ENCODE data around the gene MICAL3.

Gene MICAL3

DNA sequence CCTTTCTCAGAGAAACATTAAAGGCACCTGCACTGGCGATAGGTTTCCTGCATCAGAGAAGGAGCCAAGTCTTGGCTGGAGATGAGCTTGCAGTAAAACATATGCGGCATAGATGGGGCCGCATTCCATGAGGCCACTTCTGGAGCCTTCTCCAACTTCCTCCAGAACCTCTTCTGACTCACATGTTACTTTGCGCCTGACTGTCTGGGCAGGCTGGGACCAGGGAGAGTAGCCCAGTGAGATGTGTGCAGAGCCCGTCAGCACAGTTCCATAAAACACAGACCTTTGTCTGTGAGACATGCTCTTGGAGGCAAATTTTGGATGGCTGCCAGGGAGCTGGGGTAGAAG lies 194.7 kb downstream of the MICAL3 start:
- H3K4me3 ChIP-seq (ENCODE audit: low read depth, low read length) = no peak overlapping the region
- TF ChIP-seq, protein P1, sequence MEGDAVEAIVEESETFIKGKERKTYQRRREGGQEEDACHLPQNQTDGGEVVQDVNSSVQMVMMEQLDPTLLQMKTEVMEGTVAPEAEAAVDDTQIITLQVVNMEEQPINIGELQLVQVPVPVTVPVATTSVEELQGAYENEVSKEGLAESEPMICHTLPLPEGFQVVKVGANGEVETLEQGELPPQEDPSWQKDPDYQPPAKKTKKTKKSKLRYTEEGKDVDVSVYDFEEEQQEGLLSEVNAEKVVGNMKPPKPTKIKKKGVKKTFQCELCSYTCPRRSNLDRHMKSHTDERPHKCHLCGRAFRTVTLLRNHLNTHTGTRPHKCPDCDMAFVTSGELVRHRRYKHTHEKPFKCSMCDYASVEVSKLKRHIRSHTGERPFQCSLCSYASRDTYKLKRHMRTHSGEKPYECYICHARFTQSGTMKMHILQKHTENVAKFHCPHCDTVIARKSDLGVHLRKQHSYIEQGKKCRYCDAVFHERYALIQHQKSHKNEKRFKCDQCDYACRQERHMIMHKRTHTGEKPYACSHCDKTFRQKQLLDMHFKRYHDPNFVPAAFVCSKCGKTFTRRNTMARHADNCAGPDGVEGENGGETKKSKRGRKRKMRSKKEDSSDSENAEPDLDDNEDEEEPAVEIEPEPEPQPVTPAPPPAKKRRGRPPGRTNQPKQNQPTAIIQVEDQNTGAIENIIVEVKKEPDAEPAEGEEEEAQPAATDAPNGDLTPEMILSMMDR (IDR thresholded peaks at IDR 0.05; ENCODE audit: control insufficient read depth, extremely low read depth, insufficient read depth) = no peak
- DNase-seq (ENCODE audit: low read depth) = no peak

DNA sequence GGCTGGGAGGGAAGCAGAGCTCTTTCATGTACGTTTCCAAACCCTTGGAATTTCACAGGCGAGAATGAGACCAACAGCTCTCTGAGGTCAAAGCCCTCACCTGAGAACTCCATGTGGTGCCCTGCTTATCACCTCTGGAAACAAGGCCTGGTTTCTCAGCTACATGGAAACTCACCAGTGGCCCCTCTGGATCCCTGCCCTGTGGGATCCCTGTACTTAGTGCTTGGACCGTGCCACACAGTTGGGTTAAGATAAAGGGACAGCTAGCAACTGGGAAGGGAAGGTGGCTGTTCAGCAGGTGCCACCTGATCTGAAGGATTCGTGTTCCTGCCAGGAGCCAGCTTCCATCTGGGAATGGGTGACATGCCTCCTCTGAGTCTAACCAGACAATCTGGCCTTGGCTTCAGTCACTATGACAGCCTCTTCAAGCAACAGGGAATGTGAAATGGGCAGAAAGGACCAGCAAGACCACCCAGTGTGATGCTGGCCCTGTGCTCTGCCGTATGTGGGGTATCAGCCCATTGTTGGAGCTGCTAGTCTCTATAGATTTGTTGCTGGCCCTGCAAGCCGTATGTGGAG lies 195.8 kb downstream of the MICAL3 start:
- DNase-seq (ENCODE audit: low read depth) = no peak
- no peak overlapping the region for H3K4me3 ChIP-seq (ENCODE audit: low read depth, low read length)
- TF ChIP-seq, protein P1 (IDR thresholded peaks at IDR 0.05; ENCODE audit: control insufficient read depth, extremely low read depth, insufficient read depth) = no peak

DNA sequence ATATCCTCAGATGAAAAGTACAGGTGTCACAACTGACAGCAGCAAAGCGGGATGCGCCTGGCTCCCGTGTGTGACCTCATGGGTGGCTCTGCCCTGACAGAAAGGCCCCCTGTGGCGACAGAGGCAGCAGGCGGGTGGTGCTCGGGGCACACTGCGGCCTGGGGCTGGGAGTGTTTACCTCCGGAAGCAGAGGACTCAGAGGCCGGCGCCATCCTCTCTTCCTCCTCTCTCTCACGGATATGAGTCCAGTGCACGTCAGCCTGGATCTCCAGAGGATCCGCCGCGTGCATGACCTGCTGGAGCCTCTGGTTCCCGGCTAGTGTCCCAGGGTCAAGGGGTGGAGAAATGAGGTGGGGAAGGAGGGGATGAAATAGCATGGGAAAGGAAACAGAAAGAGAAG lies 196.9 kb downstream of the MICAL3 start:
- no peak for DNase-seq (ENCODE audit: low read depth)
- TF ChIP-seq, protein P1 (IDR thresholded peaks at IDR 0.05; ENCODE audit: control insufficient read depth, extremely low read depth, insufficient read depth) = no peak

DNA sequence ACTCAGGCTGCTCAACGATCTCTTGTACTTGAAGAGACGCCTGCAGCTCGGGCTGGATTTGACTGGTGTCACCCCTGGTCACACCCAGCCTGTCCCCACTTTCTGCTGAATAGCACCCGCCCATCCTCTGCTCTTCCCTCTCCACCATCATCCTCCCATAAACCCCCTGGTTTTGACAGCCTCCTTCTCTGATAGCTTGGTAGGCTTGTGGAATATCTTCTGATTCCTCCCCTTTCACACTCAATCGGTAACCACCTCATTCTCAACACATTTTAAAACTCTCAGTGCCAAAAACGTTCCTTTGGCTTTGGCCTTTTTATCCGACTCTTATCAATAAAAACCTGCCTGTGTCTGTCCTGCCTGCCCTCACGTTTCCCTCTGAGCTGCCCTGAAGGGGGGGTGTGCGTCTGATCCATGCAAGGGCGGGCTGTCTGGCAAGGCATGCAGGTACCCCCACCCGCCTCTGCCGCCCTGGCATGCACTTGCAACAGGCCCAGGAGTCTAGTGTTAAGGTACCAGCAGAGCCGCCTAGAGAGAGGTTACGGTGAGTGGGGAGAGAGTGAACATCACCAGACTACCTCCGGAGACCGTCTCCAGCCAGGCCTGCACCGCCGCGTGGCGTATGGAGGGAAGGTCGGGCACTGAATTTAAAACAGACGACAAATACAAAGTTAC lies 198.3 kb downstream of the MICAL3 start:
- H3K4me3 ChIP-seq (ENCODE audit: low read depth, low read length) = no peak overlapping the region
- TF ChIP-seq, protein P1 (IDR thresholded peaks at IDR 0.05; ENCODE audit: control insufficient read depth, extremely low read depth, insufficient read depth) = no peak

More for the DNA sequence above, 196.9 kb downstream of the MICAL3 start:
- no peak overlapping the region for H3K4me3 ChIP-seq (ENCODE audit: low read depth, low read length)

DNA sequence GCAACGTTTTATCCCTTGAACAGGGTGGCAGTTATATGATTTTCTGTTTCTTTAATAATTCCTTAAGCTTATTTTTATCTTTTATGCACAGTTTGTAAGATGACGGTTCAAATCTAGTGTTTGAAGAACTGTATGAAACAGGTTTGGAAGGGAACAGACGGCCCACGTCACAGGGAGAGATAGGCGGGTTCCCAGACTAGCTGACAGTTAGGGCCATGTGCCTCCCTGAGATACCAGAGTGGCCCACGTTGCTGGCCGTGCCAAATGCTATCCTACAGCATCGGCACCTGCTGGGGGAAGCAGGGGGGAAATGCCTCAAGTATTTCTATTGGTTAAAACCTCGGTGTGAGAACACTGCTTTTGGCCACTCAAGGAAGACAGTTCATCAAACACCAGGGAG lies 199.9 kb downstream of the MICAL3 start:
- TF ChIP-seq, protein P1 (IDR thresholded peaks at IDR 0.05; ENCODE audit: control insufficient read depth, extremely low read depth, insufficient read depth) = no peak
- H3K4me3 ChIP-seq (ENCODE audit: low read depth, low read length) = no peak overlapping the region
- DNase-seq (ENCODE audit: low read depth) = no peak

More for the DNA sequence above, 198.3 kb downstream of the MICAL3 start:
- no peak for DNase-seq (ENCODE audit: low read depth)

DNA sequence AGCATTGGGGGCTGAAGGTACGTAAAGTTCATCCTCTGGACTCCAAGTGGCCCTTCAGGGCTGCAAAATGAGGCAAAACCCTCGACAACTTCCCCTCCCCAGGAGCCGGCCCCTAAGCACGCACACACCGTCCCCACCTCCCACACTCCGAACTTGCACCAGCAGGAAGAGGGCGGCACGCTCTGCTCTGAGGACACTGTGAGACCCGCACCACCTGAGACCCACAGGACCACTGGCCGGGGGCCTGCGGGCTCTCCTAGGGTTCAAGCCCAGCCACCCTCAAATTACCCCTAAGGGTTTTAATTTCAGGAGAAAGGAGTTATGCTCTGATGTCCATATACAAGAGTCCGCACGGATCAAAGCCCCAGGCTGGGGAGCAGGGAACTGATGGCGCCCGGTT lies 200.4 kb downstream of the MICAL3 start:
- H3K4me3 ChIP-seq (ENCODE audit: low read depth, low read length) = no peak overlapping the region
- TF ChIP-seq, protein P1 (IDR thresholded peaks at IDR 0.05; ENCODE audit: control insufficient read depth, extremely low read depth, insufficient read depth) = no peak
- DNase-seq (ENCODE audit: low read depth) = no peak

DNA sequence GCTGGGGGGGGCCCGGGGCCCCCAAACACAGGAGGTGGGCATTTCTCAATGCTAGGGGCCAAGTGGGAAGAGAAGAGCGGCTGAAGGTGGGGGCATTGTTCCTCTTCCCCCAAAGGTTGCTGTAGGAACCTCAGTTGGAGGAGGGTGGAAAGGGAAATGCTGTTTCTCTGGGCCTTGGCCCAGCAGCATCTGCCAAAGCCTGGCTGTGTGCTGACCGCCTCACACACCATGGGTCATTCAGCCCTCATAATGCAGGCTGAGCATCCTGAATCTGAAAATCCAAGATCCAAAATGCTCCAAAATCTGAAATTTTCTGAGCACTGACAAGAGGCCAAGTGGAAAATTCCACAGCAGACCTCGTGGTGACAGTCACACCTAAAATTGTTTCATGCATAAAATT lies 201.1 kb downstream of the MICAL3 start:
- no peak overlapping the region for H3K4me3 ChIP-seq (ENCODE audit: low read depth, low read length)
- TF ChIP-seq, protein P1 (IDR thresholded peaks at IDR 0.05; ENCODE audit: control insufficient read depth, extremely low read depth, insufficient read depth) = no peak
- DNase-seq (ENCODE audit: low read depth) = no peak
